Ishikawa (cell line): ENCODE results near the gene CBX3.

Source experiments
- CEBPB ChIP-seq: IDR thresholded peaks from 2 replicates; pipeline ENCODE4 v1.6.1; 2012
- CREB1 ChIP-seq: IDR thresholded peaks from 2 replicates; pipeline ENCODE4 v1.6.1; 2012; ENCODE audit warnings: low read depth
- EP300 ChIP-seq: IDR thresholded peaks from 2 replicates; pipeline ENCODE4 v1.6.1; 2012; ENCODE audit warnings: borderline replicate concordance
- MAX ChIP-seq: IDR thresholded peaks from 2 replicates; pipeline ENCODE4 v1.6.1; 2012
- RAD21 ChIP-seq: IDR thresholded peaks from 2 replicates; pipeline ENCODE4 v1.6.1; 2012; ENCODE audit warnings: low read depth
- REST ChIP-seq: IDR thresholded peaks from 2 replicates; pipeline ENCODE4 v1.6.1; 2012; ENCODE audit warnings: low read depth, mild to moderate bottlenecking
- TEAD4 ChIP-seq: IDR thresholded peaks from 2 replicates; pipeline ENCODE4 v1.6.1; 2012
- YY1 ChIP-seq: IDR thresholded peaks from 2 replicates; pipeline ENCODE4 v1.6.1; 2012; ENCODE audit warnings: low read depth

GRCh38 chr7:26199301-26200037 lies 2.1 kb upstream of the CBX3 start:
- TF ChIP-seq CREB1 (no peak), CEBPB (no peak), RAD21 (no peak), EP300 (no peak), MAX (no peak), TEAD4 (peak; percentile 37; the same call in 1 of the 2 replicates), REST (no peak), YY1 (no peak; the same call in 1 of the 2 replicates)
